Measurements from ENCODE around the gene RSPO3.
"Not testable (repeated sequence)": the region's sequence is repeated elsewhere in the genome, so short reads cannot be mapped to it uniquely, and the experiment has no call there.

The RSPO3 gene, protein sequence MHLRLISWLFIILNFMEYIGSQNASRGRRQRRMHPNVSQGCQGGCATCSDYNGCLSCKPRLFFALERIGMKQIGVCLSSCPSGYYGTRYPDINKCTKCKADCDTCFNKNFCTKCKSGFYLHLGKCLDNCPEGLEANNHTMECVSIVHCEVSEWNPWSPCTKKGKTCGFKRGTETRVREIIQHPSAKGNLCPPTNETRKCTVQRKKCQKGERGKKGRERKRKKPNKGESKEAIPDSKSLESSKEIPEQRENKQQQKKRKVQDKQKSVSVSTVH

GRCh38 chr6:127118298-127119101 lies at the start of gene RSPO3:
TSS of gene RSPO3 (plus strand) at chr6:127118671. CDS start at chr6:127119193, 522 bp downstream.
- peak; percentile 30 for DNase-seq (ENCODE audit: low read depth)

- DNase-seq (ENCODE audit: low read depth): peak; percentile 53
These were observed 48.7 kb upstream of the RSPO3 start for GRCh38 chr6:127069659-127070279.

GRCh38 chr6:127073222-127073621 lies 45.2 kb upstream of the RSPO3 start:
- no peak for DNase-seq (ENCODE audit: low read depth)

- DNase-seq (ENCODE audit: low read depth): no peak
These were observed 42.0 kb upstream of the RSPO3 start for GRCh38 chr6:127076466-127076865.

DNA sequence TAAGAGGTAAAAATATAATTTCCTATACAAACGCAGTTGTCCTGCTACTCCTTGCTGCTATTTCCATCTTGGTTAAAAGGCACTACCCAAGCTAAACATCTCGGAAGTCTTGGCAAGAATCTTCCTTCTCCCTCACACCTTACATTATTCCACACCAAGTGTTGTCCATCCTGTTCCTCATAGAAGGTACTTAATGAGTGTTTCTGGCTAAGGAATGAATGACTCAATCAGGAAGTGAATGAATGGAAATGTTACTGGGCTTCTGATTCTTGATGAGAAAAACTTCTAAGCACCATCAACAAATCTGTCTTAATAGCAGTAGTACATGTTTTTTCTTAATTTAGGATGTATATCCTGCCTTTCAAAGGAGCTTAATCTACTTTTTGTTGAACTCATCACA lies 40.6 kb upstream of the RSPO3 start:
- DNase-seq (ENCODE audit: low read depth): no peak

DNA sequence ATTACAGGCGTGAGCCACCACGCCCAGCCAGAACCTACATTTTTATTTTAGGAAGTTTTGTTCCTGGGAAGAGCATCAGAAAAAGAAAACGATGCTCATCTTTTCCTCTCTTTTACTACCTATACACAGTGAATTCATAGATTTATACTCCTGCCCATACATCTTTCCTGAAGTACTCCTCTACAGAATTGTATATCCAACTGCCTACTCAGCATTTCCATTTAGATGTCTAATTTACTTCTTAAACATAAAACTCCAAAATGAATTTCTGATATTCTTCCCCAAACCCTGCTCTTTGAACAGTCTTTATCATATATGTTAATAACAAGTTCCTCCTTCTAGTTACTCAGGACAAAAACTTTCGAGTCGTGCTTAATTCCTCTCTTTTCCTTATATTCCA lies 39.8 kb upstream of the RSPO3 start:
- no peak for DNase-seq (ENCODE audit: low read depth)

DNA sequence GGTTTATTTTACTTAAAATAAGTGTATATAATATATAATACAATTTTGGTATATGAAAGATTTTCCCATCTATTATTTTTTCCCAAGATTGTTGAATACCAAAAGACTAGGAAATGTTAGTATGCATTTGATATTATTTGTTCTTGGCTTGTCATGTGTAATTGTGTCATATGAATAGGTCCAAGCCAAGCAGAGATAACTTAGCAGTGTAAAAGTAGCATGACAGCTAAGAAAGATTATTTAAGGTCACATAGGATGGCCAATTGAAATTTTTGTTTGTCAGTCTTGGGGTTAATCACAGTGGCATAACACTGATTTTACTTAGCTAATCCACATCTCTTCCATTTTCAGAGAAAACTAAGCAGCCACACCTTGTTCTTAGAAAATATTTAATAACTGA lies 38.8 kb upstream of the RSPO3 start:
- DNase-seq (ENCODE audit: low read depth): no peak

- no peak for DNase-seq (ENCODE audit: low read depth)
These were observed 38.4 kb upstream of the RSPO3 start for GRCh38 chr6:127080081-127080480.

- DNase-seq (ENCODE audit: low read depth): peak; percentile 18
These were observed 35.1 kb upstream of the RSPO3 start for GRCh38 chr6:127083231-127083962.

DNA sequence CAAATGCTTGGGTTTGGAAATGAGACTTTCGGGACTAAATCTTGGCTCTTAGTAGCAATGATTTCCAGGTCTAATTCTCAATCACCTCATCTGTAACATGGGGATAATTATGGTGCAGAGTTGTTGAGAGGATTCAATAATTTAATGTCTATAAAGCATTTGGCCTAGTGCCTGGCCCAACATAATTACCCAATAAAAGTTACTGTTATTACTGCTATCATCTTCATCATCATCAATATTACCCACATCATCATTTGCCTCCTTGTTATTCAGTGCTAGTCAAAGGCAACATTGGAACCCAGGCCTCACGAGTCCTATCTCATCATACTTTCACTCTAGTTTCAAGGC lies 34.5 kb upstream of the RSPO3 start:
- no peak for DNase-seq (ENCODE audit: low read depth)

DNA sequence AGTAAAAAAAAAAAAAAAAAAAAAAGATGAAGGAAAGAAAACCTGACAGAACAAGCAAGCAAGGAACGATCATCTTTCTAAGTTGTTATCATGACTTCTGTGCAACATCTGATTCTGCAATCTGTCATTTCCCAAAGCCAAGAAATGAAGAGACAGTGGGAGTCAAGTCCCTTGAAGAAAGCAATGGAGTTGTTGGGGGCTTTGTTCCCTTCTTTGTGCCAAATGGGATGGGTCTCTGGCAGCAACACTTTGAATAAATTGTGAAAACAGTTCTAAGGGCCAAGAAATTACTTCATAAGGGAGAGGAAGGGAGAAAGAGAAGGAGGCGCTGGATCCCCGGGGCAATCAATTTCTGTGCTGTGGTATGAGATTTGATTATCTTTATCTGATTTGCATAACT lies 33.3 kb upstream of the RSPO3 start:
- DNase-seq (ENCODE audit: low read depth): no peak

GRCh38 chr6:127090051-127090450 lies 28.4 kb upstream of the RSPO3 start:
- DNase-seq (ENCODE audit: low read depth): no peak

- peak; percentile 18 for DNase-seq (ENCODE audit: low read depth)
These were observed 26.0 kb upstream of the RSPO3 start for GRCh38 chr6:127092466-127092865.

- no peak for DNase-seq (ENCODE audit: low read depth)
These were observed 23.7 kb upstream of the RSPO3 start for GRCh38 chr6:127094791-127095190.

DNA sequence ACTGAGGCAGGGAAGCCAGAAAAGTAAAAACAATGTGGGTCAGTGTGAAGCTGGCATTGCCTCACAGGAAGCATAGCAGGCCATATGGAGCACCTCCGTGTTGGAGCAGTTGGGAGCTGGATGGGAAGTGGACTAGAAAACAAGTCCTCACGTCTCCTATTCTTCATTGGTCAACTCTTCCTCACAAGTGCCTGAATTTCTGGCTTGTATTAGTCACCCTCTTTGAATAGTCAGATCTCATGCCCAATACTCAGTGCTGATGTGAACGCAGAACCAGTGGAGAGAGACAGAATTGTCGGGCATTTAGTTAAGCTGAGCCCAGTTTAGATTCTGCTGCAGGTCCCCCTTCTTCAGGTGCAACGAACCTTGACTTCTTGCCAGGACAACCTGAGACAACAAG lies 22.3 kb upstream of the RSPO3 start:
- no peak for DNase-seq (ENCODE audit: low read depth)

DNA sequence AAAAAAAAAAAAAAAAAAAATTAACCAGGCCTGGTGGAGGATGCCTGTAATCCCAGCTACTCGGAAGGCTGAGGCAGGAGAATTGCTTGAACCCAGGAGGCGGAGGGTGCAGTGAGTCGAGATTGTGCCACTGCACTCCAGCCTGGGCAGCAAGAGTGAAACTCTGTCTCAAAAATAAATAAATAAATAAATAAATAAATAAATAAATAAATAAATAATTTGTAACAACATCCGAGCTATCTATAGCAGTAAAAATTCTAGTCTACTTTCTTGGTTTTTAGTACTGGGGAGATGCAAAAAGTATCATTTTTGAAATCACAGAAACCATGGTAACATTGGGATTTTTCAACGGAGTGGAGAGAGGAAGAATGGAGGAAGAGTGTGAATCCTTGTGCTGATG lies 21.0 kb upstream of the RSPO3 start:
- DNase-seq (ENCODE audit: low read depth): not testable (repeated sequence)

GRCh38 chr6:127100510-127101140 lies 17.8 kb upstream of the RSPO3 start:
- DNase-seq (ENCODE audit: low read depth): peak; percentile 48

DNA sequence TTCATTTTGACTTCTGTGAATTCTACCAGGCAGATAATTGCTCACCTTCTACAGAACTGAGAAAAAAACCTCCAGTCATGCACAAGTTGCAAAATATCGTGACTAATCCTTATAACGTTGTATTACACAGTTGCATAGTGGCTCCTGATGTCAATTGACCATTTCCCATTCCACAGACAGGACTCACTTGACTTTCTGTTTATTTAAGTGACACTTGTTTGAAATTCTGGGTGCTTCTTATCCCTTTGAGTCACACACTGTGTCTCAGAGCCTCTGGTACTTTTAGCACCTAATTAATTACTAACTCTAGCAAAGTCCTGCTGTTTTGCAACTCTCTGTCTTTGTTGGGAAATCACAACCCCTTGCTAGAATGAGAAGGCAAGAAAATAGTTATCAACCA lies 16.2 kb upstream of the RSPO3 start:
- peak; percentile 96 for DNase-seq (ENCODE audit: low read depth)

DNA sequence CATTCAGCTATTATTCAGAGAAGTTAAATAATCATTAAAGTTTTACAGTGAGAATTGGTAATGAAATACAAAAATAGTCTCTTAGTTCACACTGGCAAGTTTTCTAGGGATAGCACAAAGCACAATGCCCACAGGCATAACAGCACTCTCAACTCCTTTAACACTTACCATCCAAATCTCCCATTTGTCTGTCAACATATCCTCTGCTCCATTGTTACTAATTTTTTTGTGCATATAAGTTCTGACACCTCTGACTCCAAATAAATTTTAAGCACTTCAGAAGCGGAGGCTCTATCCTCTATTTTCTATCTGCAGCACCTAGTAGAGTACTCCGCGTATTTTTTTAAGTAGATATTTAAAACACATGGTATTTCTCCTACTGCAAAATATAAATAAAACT lies 15.6 kb upstream of the RSPO3 start:
- DNase-seq (ENCODE audit: low read depth): no peak

- DNase-seq (ENCODE audit: low read depth): peak; percentile 46
These were observed 15.0 kb upstream of the RSPO3 start for GRCh38 chr6:127103482-127103881.

DNA sequence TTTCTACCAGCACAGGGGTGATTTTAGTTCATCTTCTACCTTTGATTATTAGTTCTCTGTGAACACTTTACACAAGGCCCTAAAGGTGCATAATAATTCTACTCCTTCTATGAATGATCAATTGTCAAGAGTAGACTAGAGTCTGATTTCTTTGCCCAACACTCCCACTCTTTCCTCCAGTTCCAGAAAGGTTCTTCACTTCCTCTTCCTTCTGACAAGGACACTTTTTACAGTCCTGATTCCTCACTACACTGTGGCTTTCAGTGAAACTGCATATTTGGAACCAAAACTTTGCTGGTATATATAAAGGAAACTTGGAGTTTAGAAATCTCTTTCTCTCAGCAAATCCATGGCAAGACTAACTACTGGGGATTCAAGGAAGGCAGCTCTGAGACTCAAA lies 10.6 kb upstream of the RSPO3 start:
- DNase-seq (ENCODE audit: low read depth): no peak

DNA sequence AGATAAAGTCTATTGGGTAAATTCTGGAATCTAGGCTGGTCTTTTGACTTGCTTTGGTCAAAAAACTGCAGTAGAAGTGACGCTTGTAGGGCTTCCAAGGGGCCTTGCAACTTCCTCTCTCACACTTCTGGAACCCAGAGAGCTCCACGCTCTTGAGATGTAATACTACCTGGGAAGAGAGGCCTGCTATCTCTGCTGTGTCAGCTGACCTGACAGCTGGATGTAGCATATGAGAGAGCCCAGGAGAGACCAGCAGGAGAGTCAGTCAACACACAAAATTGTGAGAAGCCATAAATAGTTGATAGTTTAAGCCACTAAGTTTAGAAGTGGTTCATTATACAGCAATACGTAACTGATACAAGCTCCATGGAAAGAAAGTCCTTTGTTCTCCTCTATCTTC lies 7.8 kb upstream of the RSPO3 start:
- DNase-seq (ENCODE audit: low read depth): no peak

Measured in amniotic epithelial cell (primary cell).